HCT116 (cell line): ENCODE data around the gene SLC9A7.

ENCODE experiments used
- CTCF ChIP-seq, 3 experiments: fragments of 200-600 bp in 1 of 3; sonication (generic) in 1 of 3; IDR thresholded peaks in 2 of 3; conservative IDR thresholded peaks in 1 of 3; 2 replicates each; pipeline ENCODE4 v1.5.1; 2012 to 2017; ENCODE audit warnings: low read depth in 2 of 3, low read length in 2 of 3, antibody characterized with exemption in 1 of 3, borderline replicate concordance in 1 of 3, control low read depth in 1 of 3, mild to moderate bottlenecking in 1 of 3, mixed read lengths in 1 of 3, mixed run types in 1 of 3, moderate library complexity in 1 of 3; ENCODE audit not compliant: insufficient read depth in 1 of 3
- EZH2phosphoT487 ChIP-seq: fragments of 200-600 bp; IDR thresholded peaks from 2 replicates; pipeline ENCODE4 v1.6.1; 2018; ENCODE audit warnings: antibody characterized with exemption, borderline replicate concordance
- POLR2A ChIP-seq: IDR thresholded peaks from 2 replicates; pipeline ENCODE4 v1.7.0; 2011; ENCODE audit warnings: borderline replicate concordance; ENCODE audit not compliant: insufficient read depth, insufficient read length; ENCODE audit errors: extremely low read depth
- POLR2AphosphoS5 ChIP-seq: IDR thresholded peaks from 2 replicates; pipeline ENCODE4 v1.6.1; 2011; ENCODE audit warnings: mild to moderate bottlenecking, low read depth, low read length, moderate library complexity
- RAD21 ChIP-seq: IDR thresholded peaks from 2 replicates; pipeline ENCODE4 v1.6.1; 2012; ENCODE audit warnings: low read depth, mild to moderate bottlenecking
- REST ChIP-seq: IDR thresholded peaks from 2 replicates; pipeline ENCODE4 v1.6.1; 2012; ENCODE audit warnings: low read depth
- SRF ChIP-seq: IDR thresholded peaks from 2 replicates; pipeline ENCODE4 v1.6.1; 2012; ENCODE audit warnings: low read depth
- TCF7L2 ChIP-seq: IDR thresholded peaks from 2 replicates; pipeline ENCODE4 v1.7.0; 2011; ENCODE audit warnings: borderline replicate concordance, inconsistent platforms; ENCODE audit not compliant: insufficient read depth, insufficient read length; ENCODE audit errors: extremely low read depth
- ZBTB33 ChIP-seq: IDR thresholded peaks from 2 replicates; pipeline ENCODE4 v1.6.1; 2011; ENCODE audit warnings: mild to moderate bottlenecking, low read length, moderate library complexity; ENCODE audit not compliant: insufficient replicate concordance; ENCODE audit errors: extremely low read depth
- ZFX ChIP-seq: fragments of 450-650 bp; IDR thresholded peaks from 2 replicates; pipeline ENCODE4 v1.6.1; 2017
- ZNF274 ChIP-seq: fragments of 200-500 bp; sonication (Bioruptor generic); IDR thresholded peaks from 2 replicates; pipeline ENCODE4 v1.6.1; 2014; ENCODE audit warnings: mild to moderate bottlenecking, low read depth, low read length, inconsistent platforms

- TF ChIP-seq ZFX, result no peak
- no peak for TF ChIP-seq TCF7L2
- no peak for TF ChIP-seq CTCF (IDR thresholded peaks at IDR 0.05 in 2 of 3, conservative IDR thresholded peaks at IDR 0.05 in 1 of 3; ENCODE audit: borderline replicate concordance in 1 of 3, insufficient read depth in 1 of 3, low read depth in 2 of 3, low read length in 2 of 3)
- TF ChIP-seq EZH2phosphoT487, result no peak
- TF ChIP-seq SRF, result no peak
- no peak for TF ChIP-seq ZNF274
- no peak for TF ChIP-seq POLR2AphosphoS5
- no peak for TF ChIP-seq REST
- no peak for TF ChIP-seq ZBTB33
- no peak for TF ChIP-seq POLR2A
- no peak for TF ChIP-seq RAD21
Observed at GRCh38 chrX:46681849-46682248, 77.1 kb downstream of the SLC9A7 start.
